ENCODE measurements around the gene FOXM1.

The FOXM1 gene

DNA sequence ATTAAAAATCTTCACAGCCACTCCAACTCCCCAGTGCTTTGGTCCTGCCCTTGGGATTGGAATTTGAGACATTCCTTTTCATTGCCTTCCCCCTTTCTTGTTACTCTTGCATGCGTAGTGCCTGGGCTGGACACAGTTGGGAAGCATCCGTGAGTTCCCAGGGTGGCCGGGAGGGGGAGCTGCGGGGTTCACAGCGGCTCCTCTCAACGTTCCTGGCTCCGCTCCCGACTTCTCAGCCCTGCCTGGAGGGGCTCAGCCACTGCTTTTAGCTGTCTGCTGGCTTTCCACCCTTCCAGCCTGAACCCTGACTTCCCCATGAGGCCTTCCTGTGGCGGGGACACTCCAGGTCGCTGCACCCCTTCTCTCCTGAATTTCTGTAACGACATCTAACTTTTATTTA lies 23.3 kb downstream of the FOXM1 start:
- TF ChIP-seq, protein P1, sequence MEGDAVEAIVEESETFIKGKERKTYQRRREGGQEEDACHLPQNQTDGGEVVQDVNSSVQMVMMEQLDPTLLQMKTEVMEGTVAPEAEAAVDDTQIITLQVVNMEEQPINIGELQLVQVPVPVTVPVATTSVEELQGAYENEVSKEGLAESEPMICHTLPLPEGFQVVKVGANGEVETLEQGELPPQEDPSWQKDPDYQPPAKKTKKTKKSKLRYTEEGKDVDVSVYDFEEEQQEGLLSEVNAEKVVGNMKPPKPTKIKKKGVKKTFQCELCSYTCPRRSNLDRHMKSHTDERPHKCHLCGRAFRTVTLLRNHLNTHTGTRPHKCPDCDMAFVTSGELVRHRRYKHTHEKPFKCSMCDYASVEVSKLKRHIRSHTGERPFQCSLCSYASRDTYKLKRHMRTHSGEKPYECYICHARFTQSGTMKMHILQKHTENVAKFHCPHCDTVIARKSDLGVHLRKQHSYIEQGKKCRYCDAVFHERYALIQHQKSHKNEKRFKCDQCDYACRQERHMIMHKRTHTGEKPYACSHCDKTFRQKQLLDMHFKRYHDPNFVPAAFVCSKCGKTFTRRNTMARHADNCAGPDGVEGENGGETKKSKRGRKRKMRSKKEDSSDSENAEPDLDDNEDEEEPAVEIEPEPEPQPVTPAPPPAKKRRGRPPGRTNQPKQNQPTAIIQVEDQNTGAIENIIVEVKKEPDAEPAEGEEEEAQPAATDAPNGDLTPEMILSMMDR (IDR thresholded peaks at IDR 0.05; ENCODE audit: low read depth, low read length) = peak; percentile 93
- no peak overlapping the region for H3K4me3 ChIP-seq (ENCODE audit: low read depth, low read length)

DNA sequence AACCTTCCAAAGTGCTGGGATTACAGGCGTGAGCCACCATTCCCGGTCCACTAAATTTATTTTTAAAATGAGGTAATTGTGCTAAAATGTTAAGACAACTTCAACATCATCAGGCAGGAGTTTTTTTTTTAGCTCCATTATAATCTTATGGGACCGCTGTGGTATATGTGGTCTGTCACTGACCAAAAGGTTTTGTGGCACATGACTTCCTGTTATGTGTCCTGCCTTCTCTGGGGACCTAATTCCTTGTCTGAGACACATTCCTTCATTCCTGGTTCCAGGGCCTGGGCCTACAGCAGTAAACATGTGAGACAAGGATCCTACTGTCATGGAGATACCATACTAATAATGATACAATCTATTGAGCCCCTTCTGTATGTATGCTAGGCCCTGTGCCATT lies 25.0 kb downstream of the FOXM1 start:
- H3K4me3 ChIP-seq (ENCODE audit: low read depth, low read length) = no peak overlapping the region
- TF ChIP-seq, protein P1 (IDR thresholded peaks at IDR 0.05; ENCODE audit: low read depth, low read length) = no peak

DNA sequence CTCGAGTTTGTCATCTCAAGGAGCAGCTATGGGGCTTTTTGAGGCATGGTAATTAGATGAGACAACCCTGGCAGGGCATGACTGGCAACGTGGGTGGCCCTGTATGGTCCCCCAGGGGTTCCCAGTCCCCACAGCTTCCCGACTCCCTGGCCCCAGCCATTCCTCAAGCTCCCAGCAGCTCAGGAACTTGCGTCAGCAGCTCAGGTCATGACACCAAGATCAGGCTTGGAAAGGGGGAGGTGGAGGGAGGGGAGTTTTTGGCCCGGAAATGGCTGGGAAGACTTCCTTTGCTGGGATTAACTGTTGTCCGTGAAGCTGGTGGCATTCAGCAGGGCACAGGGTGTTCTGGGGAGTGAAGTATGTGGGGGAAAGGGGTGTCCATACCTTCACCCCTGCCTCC lies 31.7 kb downstream of the FOXM1 start:
- TF ChIP-seq, protein P1 (IDR thresholded peaks at IDR 0.05; ENCODE audit: low read depth, low read length) = no peak
- no peak overlapping the region for H3K4me3 ChIP-seq (ENCODE audit: low read depth, low read length)

DNA sequence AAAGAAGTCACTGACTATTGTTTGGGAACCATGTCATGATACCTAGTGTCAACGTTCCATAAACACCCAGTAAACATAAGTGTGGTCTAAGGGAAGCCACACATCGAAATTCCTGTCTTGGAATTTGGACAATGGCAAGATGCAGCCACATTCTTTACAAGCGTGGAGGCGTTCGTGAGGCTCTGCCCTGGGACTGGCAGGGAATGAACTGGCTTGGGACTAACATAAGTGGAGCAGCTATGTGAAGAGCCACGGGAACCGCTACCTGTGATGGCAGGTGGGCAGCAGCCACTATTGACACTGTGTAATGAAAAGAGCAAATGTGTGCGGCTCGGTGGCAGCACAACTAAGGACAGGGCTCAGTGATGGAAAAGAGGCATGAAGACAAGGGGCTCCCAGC lies 32.2 kb downstream of the FOXM1 start:
- TF ChIP-seq, protein P1 (IDR thresholded peaks at IDR 0.05; ENCODE audit: low read depth, low read length) = no peak
- H3K4me3 ChIP-seq (ENCODE audit: low read depth, low read length) = no peak overlapping the region

DNA sequence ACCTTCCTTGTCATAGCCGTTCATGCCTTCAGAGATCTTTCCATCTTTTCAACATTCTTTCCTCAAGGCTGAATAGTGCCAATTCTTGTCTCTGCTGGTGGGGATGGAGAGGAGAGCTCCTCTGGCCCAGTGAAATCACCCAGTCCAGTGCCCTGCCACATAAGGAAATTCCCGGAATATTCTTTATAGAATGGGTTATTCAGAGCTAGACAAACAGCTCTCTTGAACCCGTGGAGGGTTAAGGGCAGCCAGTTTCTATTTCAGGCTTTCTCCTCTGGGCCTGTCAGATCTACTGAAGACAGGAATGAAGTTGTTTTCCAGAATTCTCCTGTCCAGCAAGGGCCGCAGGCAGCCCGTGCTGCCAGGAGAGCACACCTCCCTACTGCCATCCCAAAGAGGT lies 34.0 kb downstream of the FOXM1 start:
- TF ChIP-seq, protein P1 (IDR thresholded peaks at IDR 0.05; ENCODE audit: low read depth, low read length) = no peak
- H3K4me3 ChIP-seq (ENCODE audit: low read depth, low read length) = no peak overlapping the region

DNA sequence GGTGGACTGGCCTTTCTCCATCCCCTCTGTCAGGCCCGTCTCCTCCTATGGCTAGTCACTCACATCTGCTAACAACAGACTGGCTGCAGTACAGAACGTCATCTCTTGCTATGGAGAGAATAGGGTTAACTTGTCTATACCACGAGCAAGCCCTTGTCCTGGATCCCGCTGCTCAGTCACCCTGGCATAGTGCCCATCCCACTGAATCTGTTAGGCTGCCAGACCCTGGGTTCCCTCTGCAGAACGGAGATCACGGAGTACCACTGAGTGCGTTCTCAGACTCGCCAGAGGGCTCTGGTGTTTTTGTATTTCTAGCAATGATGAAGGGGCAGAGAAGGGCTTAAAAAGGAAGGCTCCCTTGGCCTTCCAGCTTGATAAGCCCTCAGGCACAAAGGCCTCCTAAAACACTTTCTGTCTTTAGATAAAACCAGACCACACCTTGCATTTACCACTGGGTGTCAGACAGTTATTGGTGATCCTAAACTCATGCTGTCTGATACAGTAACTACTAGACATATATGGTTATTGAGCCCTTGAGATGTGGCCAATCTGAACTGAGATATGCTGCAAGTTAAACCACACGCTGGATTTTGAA lies 35.8 kb downstream of the FOXM1 start:
- TF ChIP-seq, protein P1 (IDR thresholded peaks at IDR 0.05; ENCODE audit: low read depth, low read length) = no peak
- no peak overlapping the region for H3K4me3 ChIP-seq (ENCODE audit: low read depth, low read length)

DNA sequence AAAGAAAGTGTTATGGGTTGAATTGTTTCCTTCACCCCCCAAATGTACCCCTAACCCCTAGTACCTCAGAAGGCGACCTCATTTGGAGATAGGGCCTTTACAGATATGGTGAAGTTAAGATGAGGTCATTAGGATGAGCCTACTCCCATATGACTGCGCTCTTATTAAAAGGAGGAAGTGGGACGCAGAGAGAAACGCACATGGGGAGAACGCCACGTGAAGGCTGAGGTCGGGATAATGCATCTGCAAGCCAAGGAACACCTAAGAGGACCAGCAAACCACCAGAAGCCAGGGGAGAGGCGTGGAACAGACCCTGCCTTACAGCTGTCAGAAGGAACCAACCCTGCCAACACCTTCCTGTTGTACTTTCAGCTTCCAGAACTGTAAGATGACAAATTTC lies 40.4 kb downstream of the FOXM1 start:
- TF ChIP-seq, protein P1 (IDR thresholded peaks at IDR 0.05; ENCODE audit: low read depth, low read length) = no peak
- no peak overlapping the region for H3K4me3 ChIP-seq (ENCODE audit: low read depth, low read length)
